HG03280 (cell line): ENCODE data around the gene KLF1.
"Not testable (repeated sequence)": the region's sequence is repeated elsewhere in the genome, so short reads cannot be mapped to it uniquely, and the experiment has no call there.

Source experiments
- ATAC-seq: cut with Tn5 transposase; IDR thresholded peaks from one replicate; pipeline ENCODE4 v1.9.1; 2021; ENCODE audit warnings: mild to moderate bottlenecking, moderate library complexity; ENCODE audit not compliant: unreplicated experiment

Gene KLF1

DNA sequence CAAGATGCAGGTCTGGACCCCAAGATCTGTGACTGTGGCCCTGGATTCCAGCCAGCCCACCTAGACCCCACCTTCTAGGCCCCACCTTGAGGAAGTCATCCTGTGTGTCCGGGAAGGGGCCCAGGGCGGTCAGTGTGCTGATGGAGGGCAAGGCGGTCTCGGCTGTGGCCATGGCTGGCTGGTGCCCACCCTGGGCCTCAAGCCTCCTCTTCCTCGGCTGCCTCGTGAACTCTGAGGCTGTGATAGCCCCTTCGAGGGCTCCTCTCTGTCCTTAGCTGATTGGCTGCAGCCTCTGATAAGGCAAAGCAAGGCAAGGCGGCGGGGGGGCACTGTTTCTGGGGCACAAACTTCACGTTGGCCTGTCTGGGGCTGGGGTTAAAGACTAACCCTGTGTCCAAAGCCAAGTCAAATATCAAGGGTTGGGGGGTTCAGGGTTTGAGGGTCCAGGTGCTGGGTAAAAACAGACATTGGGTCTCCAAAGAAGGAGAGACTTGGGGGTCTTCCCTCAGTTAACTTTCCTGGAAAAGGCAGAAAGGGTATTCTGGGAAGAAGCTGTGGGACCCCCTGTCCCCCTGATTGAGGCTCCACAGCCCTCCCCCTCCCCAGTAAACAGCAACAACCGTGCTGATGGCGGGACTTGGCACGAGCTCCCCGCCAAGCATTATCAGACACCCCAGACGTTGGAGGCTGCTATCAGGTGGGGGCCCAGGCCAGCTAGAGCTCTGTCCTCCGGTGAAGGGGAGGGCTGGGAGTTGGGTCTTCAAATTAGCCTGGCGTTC lies at the start of gene KLF1:
KLF1 (minus strand) TSS at position 233 of the 779 bp plus-strand sequence; CDS start at position 172, 61 bp downstream.
- ATAC-seq: no peak

DNA sequence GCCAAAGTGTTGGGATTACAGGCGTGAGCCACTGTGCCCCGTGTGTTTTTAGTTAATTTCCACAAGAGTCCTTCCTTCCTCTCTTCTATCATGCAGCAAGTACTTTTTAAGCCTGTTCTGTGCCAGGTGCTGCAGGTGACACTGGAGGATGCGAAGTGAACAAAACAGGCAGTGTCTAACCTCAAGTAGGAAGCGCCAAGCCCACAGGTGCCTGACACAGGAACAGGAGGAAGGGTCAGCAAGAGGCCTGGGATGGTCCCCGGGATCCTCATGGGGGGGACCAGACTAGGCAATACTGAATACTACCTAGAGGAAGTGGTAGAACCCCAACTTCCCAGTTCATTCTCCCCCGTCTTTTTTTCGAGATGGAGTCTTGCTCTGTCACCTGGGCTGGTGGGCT lies 49.6 kb upstream of the KLF1 start:
- no peak for ATAC-seq

DNA sequence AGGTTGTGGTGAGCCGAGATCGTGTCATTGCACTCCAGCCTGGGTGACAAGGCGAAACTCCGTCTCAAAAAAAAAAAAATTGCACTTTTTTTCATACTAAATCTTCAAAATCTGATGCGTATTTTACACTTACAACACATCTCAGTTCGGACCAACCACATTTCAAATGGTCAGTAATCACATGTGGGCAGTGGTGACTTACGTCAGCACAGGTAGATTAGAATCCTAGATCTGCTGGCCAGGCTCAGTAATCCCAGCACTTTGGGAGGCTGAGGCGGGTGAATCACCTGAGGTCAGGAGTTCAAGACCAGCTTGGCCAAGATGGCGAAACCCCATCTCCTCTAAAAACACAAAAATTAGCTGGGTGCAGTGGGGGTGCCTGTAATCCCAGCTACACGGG lies 48.1 kb upstream of the KLF1 start:
- no peak for ATAC-seq

DNA sequence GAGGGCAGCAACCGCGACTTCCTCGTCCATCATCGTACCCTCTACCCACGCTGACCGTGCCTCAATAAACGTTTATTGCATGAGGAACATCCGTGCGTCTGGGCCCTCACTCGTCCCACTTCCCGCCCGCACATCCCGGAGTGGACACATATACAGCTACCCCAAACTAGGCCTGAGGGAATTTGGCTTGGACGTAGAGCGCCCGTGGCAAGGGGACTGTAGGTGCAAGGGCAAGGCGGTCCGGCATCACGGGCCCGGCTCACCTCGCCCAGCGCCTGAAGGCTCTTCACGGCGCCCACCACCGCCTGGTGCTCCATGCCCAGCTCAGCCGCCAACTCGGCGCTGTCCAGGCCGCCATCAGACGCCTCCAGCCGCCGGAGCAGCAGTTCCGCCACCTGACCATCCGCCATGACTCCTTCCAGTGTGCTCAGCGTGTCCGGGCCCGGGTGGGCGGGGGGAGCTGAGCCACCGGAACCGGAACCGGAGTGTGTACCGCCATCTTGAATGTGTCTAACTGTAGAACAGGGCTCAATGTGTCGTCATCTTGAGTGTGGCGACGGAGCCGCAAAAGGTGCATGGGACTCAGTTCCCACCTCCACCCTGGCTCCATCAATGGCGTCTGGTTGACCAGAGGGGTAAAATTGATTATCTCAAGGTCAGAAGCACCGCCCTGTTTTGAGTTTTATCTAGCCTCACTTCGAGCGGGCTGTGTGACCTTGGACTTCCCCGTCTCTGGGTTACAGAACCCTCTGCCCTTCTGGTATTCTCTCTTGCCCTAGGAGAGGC lies 46.5 kb upstream of the KLF1 start, which contains the start of gene FARSA:
FARSA (minus strand) TSS at position 425 of the 786 bp plus-strand sequence; CDS start at position 410, 15 bp downstream.
- ATAC-seq: peak; percentile 46

DNA sequence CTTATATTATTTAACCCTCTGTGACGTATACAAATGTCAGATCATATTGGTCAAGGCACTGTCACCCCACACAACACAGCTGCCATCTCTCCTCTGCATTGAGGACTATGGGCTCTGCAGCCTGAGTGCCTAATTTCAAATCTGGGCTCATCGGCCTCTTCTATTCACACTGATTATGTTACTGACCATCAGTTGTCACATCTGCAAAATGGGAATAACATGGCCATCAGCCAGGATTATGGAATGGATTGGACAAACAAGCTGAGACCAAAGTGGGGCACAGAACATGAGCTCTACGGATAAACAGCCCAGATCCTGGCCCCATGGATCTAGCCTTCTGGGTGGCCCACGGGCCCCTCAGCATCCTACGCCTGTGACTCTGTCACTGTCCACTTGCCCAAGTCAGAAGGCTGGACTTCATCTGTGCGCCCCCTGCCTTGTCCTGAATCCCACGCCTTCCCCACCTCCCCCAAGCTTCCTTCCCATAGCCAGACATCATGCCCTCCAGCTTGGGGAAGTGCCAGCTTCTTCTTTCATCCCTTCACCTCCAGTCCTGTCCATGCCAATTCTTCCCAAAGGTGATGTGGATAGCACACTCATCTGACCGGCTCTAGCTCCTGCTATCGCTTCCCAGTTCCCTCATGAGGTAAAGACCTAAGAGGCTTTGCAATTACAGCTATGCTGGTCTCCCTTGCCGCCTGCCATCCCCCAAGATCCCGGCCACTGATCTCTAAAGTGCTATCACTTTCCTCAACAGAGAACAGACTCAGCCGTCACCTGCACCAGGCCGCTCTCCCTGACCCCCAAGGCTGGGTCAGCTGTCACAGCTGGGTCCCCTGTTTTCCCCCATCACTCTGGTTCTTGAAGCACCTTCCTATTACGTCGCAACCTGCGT lies 45.6 kb upstream of the KLF1 start:
- no peak for ATAC-seq

DNA sequence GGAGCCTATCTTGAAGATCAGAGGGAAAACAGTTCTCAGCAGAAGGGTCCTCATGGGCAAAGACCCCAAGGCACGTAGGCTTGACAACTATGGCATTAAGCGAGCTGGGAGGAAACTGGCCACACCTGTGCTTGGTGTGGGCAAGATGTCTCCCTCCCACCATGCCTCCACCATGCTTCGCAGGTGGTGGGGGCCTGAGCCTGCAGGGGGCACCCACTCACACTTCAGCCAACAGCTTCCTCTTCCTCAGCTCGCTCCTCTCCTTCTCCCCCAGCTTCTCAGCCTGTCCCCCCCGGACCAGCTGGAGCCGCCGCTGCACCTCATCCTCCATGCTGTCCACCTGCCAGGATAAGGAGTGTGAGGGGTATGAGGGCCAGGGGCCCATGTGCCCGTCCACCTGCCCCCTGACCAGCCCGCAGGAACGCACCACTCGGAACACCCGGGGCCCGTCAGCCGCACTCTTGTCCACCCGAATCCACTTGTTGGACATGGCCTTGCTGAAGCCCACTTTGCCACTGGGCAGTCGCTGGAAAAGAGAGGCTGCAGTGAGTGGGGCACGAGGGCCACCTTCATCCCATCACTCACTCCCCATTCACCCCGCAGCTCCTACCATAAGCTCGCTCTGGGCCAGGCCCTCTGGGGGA lies 43.1 kb upstream of the KLF1 start:
- no peak for ATAC-seq

DNA sequence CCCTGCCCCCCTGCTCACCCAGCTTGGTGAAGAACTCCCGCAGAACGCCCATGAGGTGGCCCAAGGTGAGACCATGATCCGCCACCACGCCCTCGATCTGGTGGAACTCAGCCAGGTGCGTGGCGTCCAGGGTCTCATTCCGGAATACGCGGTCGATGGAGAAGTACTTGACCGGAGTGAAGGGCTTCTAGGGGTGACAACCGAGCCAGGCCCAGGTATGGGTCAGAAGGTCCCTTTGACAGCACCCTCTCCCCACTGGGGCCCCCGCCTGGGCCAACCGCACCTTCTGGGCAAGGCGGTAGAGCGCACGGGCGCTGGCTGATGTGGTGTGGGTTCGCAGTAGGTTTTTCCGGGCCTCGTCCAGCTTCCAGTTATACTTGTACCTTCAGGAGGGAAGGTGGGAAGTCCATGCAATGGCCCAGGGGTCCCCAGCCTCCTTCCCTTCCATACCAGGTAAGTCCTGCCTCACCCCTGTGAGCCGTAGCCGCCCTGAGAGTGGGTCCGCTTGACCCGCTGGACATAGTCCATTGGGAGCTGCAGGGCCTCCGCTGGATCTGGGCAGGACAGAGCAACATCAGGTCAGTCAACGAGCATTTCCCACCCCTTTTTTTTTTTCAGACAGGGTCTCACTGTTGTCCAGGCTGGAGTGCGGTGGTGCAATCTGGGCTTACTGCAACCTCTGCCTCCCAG lies 37.8 kb upstream of the KLF1 start:
- no peak for ATAC-seq

DNA sequence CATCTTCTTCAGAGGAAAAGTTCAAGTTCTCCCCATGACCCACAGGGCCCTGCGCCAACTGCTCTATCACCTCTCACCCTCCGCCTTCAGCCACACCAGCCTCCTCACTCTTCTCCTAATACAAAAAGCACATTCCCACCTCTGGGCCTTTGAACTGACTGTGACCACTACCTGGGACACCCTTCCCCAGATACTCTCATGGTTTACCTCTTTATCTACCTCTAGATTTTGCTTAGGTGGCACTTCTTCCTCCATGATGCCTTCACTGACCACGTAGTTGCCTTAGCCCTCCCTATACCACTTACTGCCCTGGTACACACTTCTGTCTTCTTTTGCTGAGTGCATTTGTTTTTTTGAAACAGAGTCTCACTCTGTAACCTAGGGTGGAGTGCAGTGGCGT lies 36.0 kb upstream of the KLF1 start:
- ATAC-seq: no peak

DNA sequence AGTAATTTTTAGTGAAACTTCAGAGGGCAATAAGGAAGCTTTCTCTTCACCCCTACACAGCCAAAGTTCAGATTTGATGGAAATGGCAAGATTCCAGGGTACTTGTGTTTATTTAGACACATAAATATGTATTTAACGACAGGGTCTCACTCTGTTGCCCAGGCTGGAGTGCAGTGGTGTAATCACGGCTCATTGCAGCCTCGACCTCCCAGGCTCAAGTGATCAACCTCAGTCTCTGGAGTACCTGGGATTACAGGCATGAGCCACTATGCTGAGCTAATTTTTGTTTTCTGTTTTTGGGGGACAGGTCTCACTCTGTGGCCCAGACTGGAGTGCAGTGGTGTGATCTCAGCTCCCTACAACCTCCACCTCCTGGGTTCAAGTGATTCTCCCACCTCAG lies 34.0 kb upstream of the KLF1 start:
- ATAC-seq: no peak

DNA sequence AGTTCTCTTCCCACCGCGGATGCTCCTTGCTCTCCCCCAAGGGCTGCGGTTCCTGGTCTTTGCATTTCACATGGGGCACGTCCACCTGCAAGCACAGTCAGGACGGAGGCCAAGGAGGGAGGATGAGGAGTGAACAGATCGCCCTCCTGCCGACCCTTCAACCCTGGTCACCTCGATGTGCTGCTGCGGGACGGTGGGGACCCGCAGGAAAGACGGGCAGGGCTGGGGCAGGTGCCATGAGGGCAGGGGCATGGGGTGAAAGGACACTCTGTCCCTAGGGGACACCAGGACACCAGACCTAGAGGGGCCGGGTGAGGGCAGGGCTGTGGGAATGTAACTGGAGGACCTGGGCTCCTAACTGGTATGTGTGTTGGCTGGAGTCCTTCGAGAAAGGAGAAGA lies 31.3 kb upstream of the KLF1 start:
- ATAC-seq: no peak

DNA sequence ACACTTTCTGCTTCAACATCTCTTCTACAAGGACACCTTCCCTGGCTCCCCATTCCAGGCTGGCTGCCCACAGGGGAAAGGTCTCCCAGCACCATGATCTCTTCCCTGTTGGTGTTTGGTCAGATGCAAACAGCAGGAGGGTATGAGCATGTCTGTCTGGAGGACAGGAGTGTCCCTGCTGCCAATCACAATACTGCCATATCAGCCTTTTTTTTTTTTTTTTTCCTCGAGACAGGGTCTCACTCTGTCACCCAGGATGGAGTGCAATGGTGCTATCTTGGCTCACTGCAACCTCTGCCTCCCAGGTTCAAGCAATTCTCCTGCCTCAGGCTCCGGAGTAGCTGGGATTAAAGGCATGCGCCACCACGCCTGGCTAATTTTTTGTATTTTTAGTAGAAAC lies 28.9 kb upstream of the KLF1 start:
- not testable (repeated sequence) for ATAC-seq

DNA sequence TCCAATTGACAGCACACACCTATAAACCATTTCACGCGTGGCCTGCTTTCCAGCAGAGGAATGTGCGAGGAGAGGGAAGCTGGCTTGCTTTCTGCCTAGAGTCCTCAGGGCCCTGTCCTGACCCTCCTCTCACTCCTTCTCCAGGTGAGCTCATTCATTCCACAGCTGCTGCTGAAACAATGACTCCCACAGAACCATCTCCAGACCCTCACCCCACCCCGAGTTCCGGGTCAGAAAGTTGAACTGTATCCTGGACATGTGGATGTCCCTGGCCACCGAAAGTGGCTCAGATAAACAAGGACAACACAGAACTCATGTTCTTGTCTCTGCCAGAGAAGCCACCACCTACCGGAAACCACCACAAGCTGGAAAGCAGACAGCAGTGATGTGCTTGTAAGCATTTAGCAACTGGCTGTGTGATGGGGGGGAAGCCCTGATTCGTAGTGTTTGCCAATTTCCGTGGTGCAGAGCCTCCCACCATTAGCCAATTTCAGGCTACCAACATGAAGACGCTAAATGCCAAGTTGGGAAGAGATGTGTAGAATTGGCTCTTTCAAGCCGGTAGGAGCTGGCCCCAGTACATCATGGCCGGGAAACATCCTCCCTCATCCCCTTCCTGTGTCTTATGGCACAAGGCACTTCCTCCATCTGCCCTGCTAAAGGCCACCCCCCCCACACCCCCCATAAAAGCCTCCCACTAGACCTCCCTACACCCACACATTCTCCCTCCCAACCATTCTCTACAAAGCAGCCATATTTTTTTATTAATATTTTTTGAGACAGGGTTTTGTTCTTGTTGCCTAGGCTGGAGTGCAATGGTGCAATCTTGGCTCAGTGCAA lies 27.1 kb upstream of the KLF1 start:
- ATAC-seq: no peak

DNA sequence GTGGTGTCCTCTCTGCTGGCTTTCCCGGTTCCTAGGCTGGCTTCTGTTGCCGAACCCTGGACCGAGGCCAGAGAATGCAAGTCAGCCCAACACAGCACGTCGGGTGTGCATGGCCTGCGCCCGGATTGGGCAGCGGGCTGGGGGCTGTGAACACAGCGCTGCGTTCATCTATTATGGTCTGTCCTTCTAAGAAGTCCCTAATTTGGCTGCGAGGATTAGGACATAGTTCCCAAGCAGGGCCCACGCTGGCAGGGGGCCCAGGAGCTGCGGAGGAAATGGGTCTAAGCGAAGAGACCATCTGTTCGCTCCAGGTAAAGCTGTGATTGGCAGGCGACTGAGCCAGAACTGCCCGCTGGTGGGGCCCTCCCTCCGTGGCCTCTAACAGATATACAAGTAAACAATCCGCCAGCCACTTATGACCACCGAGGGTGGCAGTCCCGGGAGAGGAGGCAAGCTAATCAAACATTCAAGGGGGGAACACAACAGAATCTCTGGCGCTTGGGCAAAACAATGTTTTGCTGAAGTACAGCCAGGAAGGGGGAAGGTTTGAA lies 26.1 kb upstream of the KLF1 start:
- no peak for ATAC-seq

DNA sequence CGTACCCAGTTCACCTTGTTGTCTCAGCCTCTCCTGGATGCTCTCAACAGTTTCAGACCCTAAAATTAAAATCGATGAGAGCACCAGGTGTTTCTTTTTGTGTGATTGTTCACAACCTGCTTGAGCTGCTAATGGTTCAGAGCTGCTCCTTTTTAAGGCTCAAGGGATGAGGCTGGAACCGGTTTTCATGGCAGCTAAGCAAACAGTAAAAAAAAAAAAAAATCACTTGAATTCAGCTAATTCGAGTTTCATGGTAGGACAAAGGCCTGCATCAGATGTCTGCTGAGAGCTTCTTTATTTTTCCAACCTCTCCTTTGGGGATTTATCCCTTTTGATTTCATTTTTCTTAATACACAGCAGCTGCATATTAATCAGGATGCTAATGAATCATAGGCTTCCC lies 25.6 kb upstream of the KLF1 start:
- ATAC-seq: no peak

DNA sequence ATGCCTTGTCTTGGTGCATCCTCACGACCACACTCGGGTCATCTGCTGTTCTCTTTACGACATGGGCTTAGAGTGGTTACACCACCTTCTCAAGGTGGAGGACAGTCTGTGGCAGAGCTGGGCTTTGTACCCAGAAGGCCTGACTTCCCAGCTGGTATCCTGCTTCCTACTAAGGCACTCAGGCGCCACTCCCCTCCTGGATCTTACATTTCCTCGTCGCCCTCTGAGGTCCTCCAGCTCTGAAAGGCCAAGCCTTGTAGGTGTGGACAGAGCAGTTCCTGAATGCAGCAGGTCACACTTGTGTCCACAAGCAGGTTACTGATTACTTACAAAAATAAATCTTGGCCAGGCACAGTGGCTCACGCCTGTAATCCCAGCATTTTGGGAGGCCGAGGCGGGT lies 20.2 kb upstream of the KLF1 start:
- ATAC-seq: no peak

DNA sequence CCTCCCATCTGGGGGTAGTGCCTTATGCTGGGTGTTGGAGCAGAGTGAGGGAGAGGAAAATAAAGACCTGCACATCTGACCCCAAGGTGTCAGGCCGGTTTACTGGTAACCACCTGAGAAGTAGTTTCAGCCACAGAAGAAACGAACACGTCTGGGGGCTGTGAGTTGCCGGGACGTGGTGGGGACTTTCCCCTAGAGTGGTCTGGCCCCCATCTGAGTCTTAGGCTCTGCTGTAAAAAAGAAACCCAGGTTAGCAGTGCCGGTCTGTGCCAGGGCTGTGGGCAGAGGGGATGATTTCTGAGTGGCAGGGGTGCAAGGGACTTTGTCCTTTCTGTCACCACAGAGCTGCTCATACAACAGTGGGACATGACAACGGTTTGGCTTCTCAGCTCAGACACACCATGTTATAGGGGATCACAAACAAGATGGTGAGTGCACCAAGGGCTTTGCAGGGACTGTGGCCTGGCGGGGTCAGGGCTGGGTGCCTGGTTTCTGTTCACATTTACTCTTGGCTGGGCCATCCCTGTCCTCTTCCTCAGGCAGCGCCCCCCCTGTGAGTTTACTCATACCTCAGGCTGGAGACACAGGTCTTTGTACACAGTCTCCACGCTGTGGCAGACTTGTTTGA lies 13.0 kb upstream of the KLF1 start:
- ATAC-seq: peak; percentile 82

DNA sequence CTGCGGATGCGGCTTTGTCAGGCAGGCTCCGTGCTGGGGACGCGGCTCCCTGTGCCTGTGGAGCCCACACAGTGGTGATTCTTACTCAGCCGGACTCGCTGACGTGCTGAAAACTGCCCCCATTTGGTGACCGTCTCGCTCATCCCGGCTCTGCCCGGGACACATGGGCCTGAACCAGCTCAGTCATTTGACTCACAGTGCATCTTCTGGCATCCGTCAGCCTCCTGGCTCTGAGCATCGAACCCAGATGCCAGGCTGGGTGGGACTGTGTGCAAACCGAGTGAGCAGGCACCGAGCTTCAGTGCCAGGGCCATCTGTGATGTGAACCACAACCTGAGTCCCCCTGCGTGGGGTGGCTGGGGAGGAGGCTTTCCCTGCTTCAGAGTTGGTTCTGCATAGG lies 9.5 kb upstream of the KLF1 start:
- no peak for ATAC-seq

DNA sequence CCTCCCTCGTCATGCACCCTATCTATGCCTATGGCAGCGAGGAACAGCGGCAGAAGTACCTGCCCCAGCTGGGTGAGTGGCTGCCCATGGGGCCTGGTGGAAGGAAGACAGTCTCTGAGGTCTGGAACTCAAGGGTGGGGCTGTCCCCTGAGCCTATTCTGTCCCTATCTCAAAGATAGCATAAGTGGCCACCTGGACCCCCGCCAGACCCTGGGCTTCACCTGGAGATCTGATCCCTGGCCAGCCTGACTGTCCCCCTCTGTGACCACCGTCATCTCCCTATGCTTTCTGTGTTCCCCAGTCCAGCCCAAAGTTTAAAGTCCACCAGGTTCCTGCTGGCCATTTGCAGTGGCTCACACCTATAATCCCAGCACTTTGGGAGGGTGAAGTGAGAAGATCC lies 6.6 kb upstream of the KLF1 start:
- ATAC-seq: no peak
